ENCODE measurements around the gene C10orf71.

DNA sequence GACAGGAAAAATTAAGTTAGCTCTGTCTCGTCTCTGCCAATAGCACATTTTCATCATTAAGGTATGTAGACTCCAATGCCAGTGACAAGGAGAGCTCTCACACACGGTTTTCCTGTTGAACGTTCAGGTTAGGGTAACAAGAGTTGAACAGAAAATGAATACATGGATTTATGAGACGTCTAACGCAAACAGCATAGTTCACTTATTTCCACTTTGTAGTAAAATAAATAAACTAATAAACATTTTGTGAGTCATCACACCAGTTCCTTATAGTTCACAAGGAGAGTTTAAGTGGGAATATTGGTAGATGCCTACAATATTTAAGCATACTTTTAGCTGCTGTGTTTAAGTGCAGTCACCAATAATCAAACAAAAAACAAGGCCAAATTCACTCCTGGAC, 75.8 kb downstream of the C10orf71 start:
- TF ChIP-seq CEBPB (IDR thresholded peaks at IDR 0.05), result no peak
- TF ChIP-seq CREB1 (IDR thresholded peaks at IDR 0.05; ENCODE audit: low read depth), result no peak
- TF ChIP-seq EP300 (IDR thresholded peaks at IDR 0.05; ENCODE audit: borderline replicate concordance), result no peak
- TF ChIP-seq YY1 (IDR thresholded peaks at IDR 0.05; ENCODE audit: low read depth), result no peak
- no peak for TF ChIP-seq FOXM1 (IDR thresholded peaks at IDR 0.05; ENCODE audit: borderline replicate concordance, low read depth)
- TF ChIP-seq RAD21 (IDR thresholded peaks at IDR 0.05; ENCODE audit: low read depth), result no peak
- TF ChIP-seq, protein P1, sequence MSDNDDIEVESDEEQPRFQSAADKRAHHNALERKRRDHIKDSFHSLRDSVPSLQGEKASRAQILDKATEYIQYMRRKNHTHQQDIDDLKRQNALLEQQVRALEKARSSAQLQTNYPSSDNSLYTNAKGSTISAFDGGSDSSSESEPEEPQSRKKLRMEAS (IDR thresholded peaks at IDR 0.05), result no peak
